Measurements from ENCODE around the gene ITGA3.

The ITGA3 gene

DNA sequence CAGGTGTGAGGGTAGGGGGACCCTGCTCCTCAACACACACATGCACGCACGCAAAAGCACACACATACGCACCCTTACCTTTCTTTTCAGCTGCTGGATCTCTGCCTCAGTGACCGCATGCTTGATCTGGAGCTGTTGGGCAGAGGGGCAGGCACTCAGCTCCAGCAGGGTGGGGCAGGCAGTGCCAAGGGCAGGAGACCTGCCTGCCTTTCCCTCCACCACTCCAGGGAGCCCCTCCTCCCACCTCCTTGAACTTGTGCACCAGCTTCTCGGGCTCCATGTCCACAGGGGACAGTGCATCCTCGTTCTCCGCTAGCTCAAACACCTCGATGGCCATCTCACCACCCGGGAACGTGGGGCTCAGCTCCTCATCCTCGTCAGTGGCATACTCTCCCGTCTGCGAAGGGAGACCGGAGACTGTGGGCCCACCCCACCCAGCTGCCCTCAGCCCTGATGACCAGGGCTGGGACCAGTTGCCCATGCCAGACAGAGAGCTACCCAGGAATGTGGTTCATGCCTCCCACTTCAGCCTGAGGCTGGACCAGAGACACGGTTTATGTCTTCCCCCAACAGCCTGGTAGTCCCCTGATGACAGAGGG, 83.4 kb downstream of the ITGA3 start:
- Histone ChIP-seq H3K9ac (ENCODE audit: low read depth, low read length) (no peak overlapping the region), H3K4me3 (ENCODE audit: low read depth in 1 of 2, low read length in 2 of 2) (no peak overlapping the region), H3K27me3 (ENCODE audit: insufficient read depth, low read length, poor library complexity) (no peaks in the 10 kb centered on the region), H3K4me1 (ENCODE audit: insufficient read depth, low read length) (peaks cover 20% of the 10 kb centered on the region), H3K27ac (ENCODE audit: low read length) (no peak overlapping the region; the same call in 1 of the 2 replicates), H3K4me2 (ENCODE audit: insufficient read depth, low read length) (no peak overlapping the region), H2AFZ (ENCODE audit: low read depth, low read length) (no peak overlapping the region), H4K20me1 (ENCODE audit: insufficient read depth, low read length) (peaks cover 61% of the 10 kb centered on the region), H3K36me3 (ENCODE audit: insufficient read depth, low read length) (peaks cover 93% of the 10 kb centered on the region), H3K79me2 (ENCODE audit: insufficient read depth, low read length) (no peaks in the 10 kb centered on the region), H3K9me3 (ENCODE audit: insufficient read depth, low read length, severe bottlenecking) (no peaks in the 10 kb centered on the region)
- no peak for ATAC-seq (ENCODE audit: insufficient read depth, low read depth)
- DNase-seq: no peak
- TF ChIP-seq, protein P1, sequence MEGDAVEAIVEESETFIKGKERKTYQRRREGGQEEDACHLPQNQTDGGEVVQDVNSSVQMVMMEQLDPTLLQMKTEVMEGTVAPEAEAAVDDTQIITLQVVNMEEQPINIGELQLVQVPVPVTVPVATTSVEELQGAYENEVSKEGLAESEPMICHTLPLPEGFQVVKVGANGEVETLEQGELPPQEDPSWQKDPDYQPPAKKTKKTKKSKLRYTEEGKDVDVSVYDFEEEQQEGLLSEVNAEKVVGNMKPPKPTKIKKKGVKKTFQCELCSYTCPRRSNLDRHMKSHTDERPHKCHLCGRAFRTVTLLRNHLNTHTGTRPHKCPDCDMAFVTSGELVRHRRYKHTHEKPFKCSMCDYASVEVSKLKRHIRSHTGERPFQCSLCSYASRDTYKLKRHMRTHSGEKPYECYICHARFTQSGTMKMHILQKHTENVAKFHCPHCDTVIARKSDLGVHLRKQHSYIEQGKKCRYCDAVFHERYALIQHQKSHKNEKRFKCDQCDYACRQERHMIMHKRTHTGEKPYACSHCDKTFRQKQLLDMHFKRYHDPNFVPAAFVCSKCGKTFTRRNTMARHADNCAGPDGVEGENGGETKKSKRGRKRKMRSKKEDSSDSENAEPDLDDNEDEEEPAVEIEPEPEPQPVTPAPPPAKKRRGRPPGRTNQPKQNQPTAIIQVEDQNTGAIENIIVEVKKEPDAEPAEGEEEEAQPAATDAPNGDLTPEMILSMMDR (IDR thresholded peaks at IDR 0.05; ENCODE audit: borderline replicate concordance, extremely low read depth, low read length, poor library complexity, severe bottlenecking): no peak
- TF ChIP-seq EZH2 (IDR thresholded peaks at IDR 0.05; ENCODE audit: borderline replicate concordance, low read depth, low read length, severe bottlenecking): no peak

All from DND-41 (cell line).